HCT116 (cell line): ENCODE data around the gene SLC9A6. TPM values are rescaled to one million over a fixed set of nuclear protein-coding genes. Genes with fewer than 3 reads are reported as not detected.

Experiments
- ATAC-seq: fragments of 200-7000 bp; cut with Tn5 transposase; 2 replicates; pipeline ENCODE4 v1.9.1; 2020; ENCODE audit warnings: mild to moderate bottlenecking, moderate library complexity
- BruUV-seq: library from RNA; stranded (reverse); fragments of 400-500 nt; replicated peaks from 2 replicates; lab custom pipeline; 2021; lab: Mats Ljungman, UMichigan
- CTCF ChIA-PET: fragments of 300-600 bp; sonication (Branson Sonifier 250); formaldehyde crosslinking; loops from one replicate; lab custom pipeline; 2021; ENCODE audit warnings: antibody characterized with exemption; lab: Charles Lee
- POLR2A ChIA-PET: fragments of 300-600, 350-600 bp; sonication (Branson Sonifier 250); formaldehyde crosslinking; loops from one replicate; lab custom pipeline; 2021; ENCODE audit warnings: antibody characterized with exemption; lab: Charles Lee
- RAD21 ChIA-PET, 2 experiments: fragments of 300-600 bp; sonication (Branson Sonifier 250); formaldehyde crosslinking; loops; one replicate each; lab custom pipeline; 2023; ENCODE audit warnings: low total read pairs in 2 of 2; ENCODE audit not compliant: uncharacterized antibody in 2 of 2, unreplicated experiment in 2 of 2, low non-redundant PET in 1 of 2; lab: Charles Lee
- DNase-seq: peaks from one replicate; pipeline ENCODE4 v3.0.0-alpha.2; 2010; ENCODE audit warnings: low read depth, low spot score
- H2AFZ ChIP-seq: fragments of 200-600 bp; shearing (Covaris generic), sonication (generic); 2 replicates; pipeline ENCODE4 v1.6.1; 2017; ENCODE audit warnings: low read depth, mixed run types, mixed read lengths, antibody characterized with exemption, low read length; ENCODE audit not compliant: poor library complexity, severe bottlenecking
- H3K27ac ChIP-seq: 2 replicates; pipeline ENCODE4 v1.5.1; 2012; ENCODE audit warnings: low read depth, low read length
- H3K27me3 ChIP-seq: fragments of 200-600 bp; sonication (generic); 2 replicates; pipeline ENCODE4 v1.6.1; 2016; ENCODE audit warnings: mixed run types, low read length, mixed read lengths; ENCODE audit not compliant: insufficient read depth
- H3K36me3 ChIP-seq, 2 experiments: fragments of 200-500 bp in 1 of 2; fragments of 200-600 bp in 1 of 2; sonication (Bioruptor generic) in 1 of 2; sonication (generic) in 1 of 2; 2 replicates each; pipeline versions ENCODE4 v1.5.1 to v1.6.1; 2014 to 2016; ENCODE audit warnings: low read length in 2 of 2, inconsistent platforms in 1 of 2, mixed read lengths in 1 of 2, mixed run types in 1 of 2; ENCODE audit not compliant: insufficient read depth in 2 of 2, control insufficient read depth in 1 of 2
- H3K4me1 ChIP-seq, 2 experiments: fragments of 200-600 bp in 1 of 2; sonication (generic) in 1 of 2; 2 replicates each; pipeline versions ENCODE4 v1.5.1 to v1.6.1; 2012 to 2017; ENCODE audit warnings: low read length in 2 of 2, inconsistent platforms in 1 of 2, mild to moderate bottlenecking in 1 of 2, mixed read lengths in 1 of 2, mixed run types in 1 of 2, moderate library complexity in 1 of 2; ENCODE audit not compliant: insufficient read depth in 2 of 2, control insufficient read depth in 1 of 2
- H3K4me2 ChIP-seq: fragments of 200-600 bp; sonication (generic); 2 replicates; pipeline ENCODE4 v1.6.1; 2017; ENCODE audit warnings: mixed run types, low read length, mixed read lengths
- H3K4me3 ChIP-seq, 2 experiments: fragments of 200-600 bp in 1 of 2; sonication (generic) in 1 of 2; replicated peaks in 1 of 2; 2 replicates each; pipeline ENCODE4 v1.5.1; 2011 to 2016; ENCODE audit warnings: low read length in 2 of 2, control low read depth in 1 of 2, low read depth in 1 of 2, mild to moderate bottlenecking in 1 of 2, mixed read lengths in 1 of 2, mixed run types in 1 of 2
- H3K79me2 ChIP-seq: fragments of 200-600 bp; sonication (generic); 2 replicates; pipeline ENCODE4 v1.6.1; 2017; ENCODE audit warnings: mild to moderate bottlenecking, mixed run types, low read length, moderate library complexity, mixed read lengths; ENCODE audit not compliant: insufficient read depth
- H3K9ac ChIP-seq: fragments of 200-600 bp; sonication (generic); 2 replicates; pipeline ENCODE4 v1.6.1; 2016; ENCODE audit warnings: low read length, mixed read lengths
- H3K9me2 ChIP-seq: fragments of 200-600 bp; sonication (generic), shearing (Covaris generic); 2 replicates; pipeline ENCODE4 v1.6.1; 2017; ENCODE audit warnings: mixed run types, mild to moderate bottlenecking, moderate library complexity; ENCODE audit not compliant: insufficient read depth
- H3K9me3 ChIP-seq, 2 experiments: fragments of 200-500 bp in 1 of 2; fragments of 200-600 bp in 1 of 2; sonication (Bioruptor generic) in 1 of 2; sonication (generic) in 1 of 2; 2 replicates each; pipeline ENCODE4 v1.6.1; 2014 to 2017; ENCODE audit warnings: low read length in 2 of 2, mixed read lengths in 2 of 2, inconsistent platforms in 1 of 2, low read depth in 1 of 2, mild to moderate bottlenecking in 1 of 2, mixed run types in 1 of 2, moderate library complexity in 1 of 2; ENCODE audit not compliant: control insufficient read depth in 1 of 2, insufficient read depth in 1 of 2
- H4K20me1 ChIP-seq: fragments of 200-600 bp; sonication (generic), shearing (Covaris generic); 2 replicates; pipeline ENCODE4 v1.6.1; 2017; ENCODE audit warnings: mixed run types, mild to moderate bottlenecking, moderate library complexity; ENCODE audit not compliant: insufficient read depth
- CBX3 ChIP-seq: IDR thresholded peaks from 2 replicates; pipeline ENCODE4 v1.6.1; 2012; ENCODE audit warnings: low read depth
- CEBPB ChIP-seq: IDR thresholded peaks from 2 replicates; pipeline ENCODE4 v1.6.1; 2012; ENCODE audit warnings: low read depth
- CTCF ChIP-seq, 3 experiments: fragments of 200-600 bp in 1 of 3; sonication (generic) in 1 of 3; IDR thresholded peaks in 2 of 3; conservative IDR thresholded peaks in 1 of 3; 2 replicates each; pipeline ENCODE4 v1.5.1; 2012 to 2017; ENCODE audit warnings: low read depth in 2 of 3, low read length in 2 of 3, antibody characterized with exemption in 1 of 3, borderline replicate concordance in 1 of 3, control low read depth in 1 of 3, mild to moderate bottlenecking in 1 of 3, mixed read lengths in 1 of 3, mixed run types in 1 of 3, moderate library complexity in 1 of 3; ENCODE audit not compliant: insufficient read depth in 1 of 3
- EGR1 ChIP-seq: IDR thresholded peaks from 2 replicates; pipeline ENCODE4 v1.6.1; 2012; ENCODE audit warnings: low read depth
- ELF1 ChIP-seq: IDR thresholded peaks from 2 replicates; pipeline ENCODE4 v1.6.1; 2012; ENCODE audit warnings: low read depth, borderline replicate concordance
- EZH2 ChIP-seq: fragments of 200-600 bp; sonication (generic); IDR thresholded peaks from 2 replicates; pipeline ENCODE4 v1.6.1; 2017; ENCODE audit warnings: antibody characterized with exemption, mixed run types
- JUND ChIP-seq: IDR thresholded peaks from 2 replicates; pipeline ENCODE4 v1.6.1; 2012
- MAX ChIP-seq: IDR thresholded peaks from 2 replicates; pipeline ENCODE4 v1.6.1; 2012
- POLR2A ChIP-seq: IDR thresholded peaks from 2 replicates; pipeline ENCODE4 v1.7.0; 2011; ENCODE audit warnings: borderline replicate concordance; ENCODE audit not compliant: insufficient read depth, insufficient read length; ENCODE audit errors: extremely low read depth
- POLR2AphosphoS5 ChIP-seq: IDR thresholded peaks from 2 replicates; pipeline ENCODE4 v1.6.1; 2011; ENCODE audit warnings: mild to moderate bottlenecking, low read depth, low read length, moderate library complexity
- SIN3A ChIP-seq: IDR thresholded peaks from 2 replicates; pipeline ENCODE4 v1.6.1; 2012; ENCODE audit warnings: low read depth
- SRF ChIP-seq: IDR thresholded peaks from 2 replicates; pipeline ENCODE4 v1.6.1; 2012; ENCODE audit warnings: low read depth
- YY1 ChIP-seq: IDR thresholded peaks from 2 replicates; pipeline ENCODE4 v1.6.1; 2011; ENCODE audit warnings: low read length, low read depth, moderate library complexity, mild to moderate bottlenecking; ENCODE audit not compliant: insufficient replicate concordance; ENCODE audit errors: extremely low read depth
- ZBTB33 ChIP-seq: IDR thresholded peaks from 2 replicates; pipeline ENCODE4 v1.6.1; 2011; ENCODE audit warnings: mild to moderate bottlenecking, low read length, moderate library complexity; ENCODE audit not compliant: insufficient replicate concordance; ENCODE audit errors: extremely low read depth
- ZFX ChIP-seq: fragments of 450-650 bp; IDR thresholded peaks from 2 replicates; pipeline ENCODE4 v1.6.1; 2017
- ZNF274 ChIP-seq: fragments of 200-500 bp; sonication (Bioruptor generic); IDR thresholded peaks from 2 replicates; pipeline ENCODE4 v1.6.1; 2014; ENCODE audit warnings: mild to moderate bottlenecking, low read depth, low read length, inconsistent platforms
- intact Hi-C: fragments of 100-400 bp; cut with micrococcal nuclease; formaldehyde crosslinking; loops from 2 replicates; pipeline ENCODE4 v1.10.0; 2022
- total RNA-seq: library from RNA; stranded (reverse); gene quantifications from one replicate; pipeline ENCODE4 v1.2.1, GENCODE V29; 2021; ENCODE audit not compliant: unreplicated experiment

The SLC9A6 gene
- total RNA-seq, 1 experiment from 2014 or later: 10.8 TPM

GRCh38 chrX:136041254-136041812 lies 56.1 kb downstream of the SLC9A6 start (continued):
- TF ChIP-seq CTCF (IDR thresholded peaks at IDR 0.05 in 2 of 3, conservative IDR thresholded peaks at IDR 0.05 in 1 of 3; ENCODE audit: borderline replicate concordance in 1 of 3, insufficient read depth in 1 of 3, low read depth in 2 of 3, low read length in 2 of 3) (no peak), ZNF274 (no peak), EGR1 (no peak)

GRCh38 chrX:136045008-136045407 lies 59.8 kb downstream of the SLC9A6 start:
- intact Hi-C loops: no loop called here
- Histone ChIP-seq H3K4me3 (no peak overlapping the region), H3K27ac (no peak overlapping the region), H3K4me2 (no peak overlapping the region), H3K36me3 (peaks cover 0 to 2% of the 10 kb centered on the region in 2 experiments; a peak in 1 of 4 replicates), H3K79me2 (no peaks in the 10 kb centered on the region), H3K9me2 (no peaks in the 10 kb centered on the region), H3K27me3 (no peaks in the 10 kb centered on the region), H3K4me1 (no peaks in the 10 kb centered on the region), H3K9me3 (no peaks in the 10 kb centered on the region), H4K20me1 (no peaks in the 10 kb centered on the region), H3K9ac (no peak overlapping the region), H2AFZ (no peak overlapping the region)
- POLR2A ChIA-PET: no interaction called here
- RAD21 ChIA-PET: no interaction called here
- no TSS peak for BruUV-seq
- CTCF ChIA-PET: no interaction called here
- no peak for DNase-seq
- no peak for ATAC-seq
- TF ChIP-seq MAX (no peak), ZFX (no peak), CBX3 (no peak), POLR2A (no peak), POLR2AphosphoS5 (no peak), ELF1 (no peak), CEBPB (no peak), JUND (no peak), YY1 (no peak), ZBTB33 (no peak), SRF (no peak), SIN3A (no peak), CTCF (IDR thresholded peaks at IDR 0.05 in 2 of 3, conservative IDR thresholded peaks at IDR 0.05 in 1 of 3; ENCODE audit: borderline replicate concordance in 1 of 3, insufficient read depth in 1 of 3, low read depth in 2 of 3, low read length in 2 of 3) (no peak), ZNF274 (no peak), EZH2 (no peak)
